Measurements from ENCODE around the gene GNB1L. TPM values are rescaled to one million over a fixed set of nuclear protein-coding genes. Genes with fewer than 3 reads are reported as not detected.

Gene GNB1L
- total RNA-seq, 1 experiment from 2014 or later = 9.6 TPM

GRCh38 chr22:19823191-19823901 lies 31.3 kb downstream of the GNB1L start:
- no peak for DNase-seq (ENCODE audit: low spot score)

DNA sequence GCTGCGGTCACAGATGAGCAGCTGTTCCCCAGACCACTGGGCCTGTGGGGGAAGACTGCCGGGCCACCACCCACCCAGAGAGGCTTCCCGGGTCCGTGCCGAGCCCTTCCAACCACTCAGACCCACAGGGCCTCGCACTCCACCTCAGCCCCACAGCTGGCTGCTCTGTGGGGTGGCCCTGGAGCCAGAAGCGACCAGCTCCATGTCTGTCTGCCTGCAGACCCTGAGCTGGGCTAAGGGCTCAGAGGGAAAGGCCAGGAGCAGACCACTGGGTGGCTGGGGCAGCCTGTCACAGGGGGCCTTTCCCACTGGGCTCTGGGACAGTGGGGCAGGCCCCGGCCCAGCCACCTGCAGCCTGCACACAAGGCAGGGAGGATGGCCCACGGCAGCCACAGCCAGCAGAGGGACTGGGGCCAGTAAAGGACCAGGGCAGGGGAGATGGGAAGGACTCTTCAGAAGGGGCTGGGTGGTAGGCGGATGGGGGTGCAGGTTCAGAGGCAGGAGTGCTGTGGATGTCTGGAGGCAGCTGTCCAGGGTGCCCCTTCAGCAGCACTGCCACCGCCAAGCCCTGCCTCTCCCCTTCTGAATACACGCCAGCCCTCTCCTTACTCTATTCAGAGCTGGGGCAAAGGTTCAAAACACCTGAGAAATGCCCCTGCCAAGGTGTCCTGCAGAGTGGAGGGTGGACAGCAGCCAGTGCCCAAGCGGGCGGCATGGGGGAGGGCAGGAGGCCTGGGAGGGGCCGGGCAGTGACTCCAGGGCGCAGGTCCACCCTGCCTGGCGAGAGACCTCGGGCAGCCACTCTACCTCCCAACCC lies 32.2 kb downstream of the GNB1L start:
- DNase-seq (ENCODE audit: low spot score) = no peak

DNA sequence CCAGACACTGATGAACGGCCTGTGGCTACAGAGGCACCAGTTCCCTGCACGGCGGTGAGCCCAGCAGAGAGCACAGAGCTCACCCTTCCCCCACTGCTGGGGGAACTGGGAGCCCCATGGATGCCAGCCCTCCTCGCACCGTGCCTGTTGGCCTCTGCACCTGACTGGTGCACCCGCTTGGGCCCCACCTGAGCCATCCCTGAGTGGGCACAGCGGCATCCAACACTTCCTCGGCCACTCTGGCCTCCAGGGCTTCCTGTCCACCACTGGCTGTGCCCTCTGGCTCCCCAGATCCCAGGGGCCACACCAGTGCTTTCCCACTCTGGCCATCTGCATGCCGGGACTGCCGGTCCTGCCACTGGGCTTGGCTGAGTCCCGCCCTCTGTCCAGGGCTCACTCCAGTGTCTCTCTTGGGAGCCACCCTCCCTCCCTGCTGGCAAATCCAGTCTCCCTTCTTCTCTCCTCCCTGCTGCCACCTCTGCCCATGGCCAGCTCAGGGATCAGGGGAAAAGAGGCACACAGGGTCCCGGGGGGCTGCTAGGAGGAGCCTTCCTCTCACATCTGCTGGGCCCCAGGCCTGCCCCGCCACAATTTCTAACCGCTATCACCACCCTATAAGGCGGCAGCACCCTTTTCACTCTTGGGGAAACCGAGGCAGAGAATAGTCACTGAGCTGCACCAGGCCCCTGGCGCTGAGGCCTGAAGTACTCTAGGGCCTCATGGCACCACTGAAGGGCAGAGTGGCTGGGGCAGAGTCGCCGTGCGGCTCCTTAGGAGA lies 33.0 kb downstream of the GNB1L start:
- DNase-seq (ENCODE audit: low spot score) = no peak

DNA sequence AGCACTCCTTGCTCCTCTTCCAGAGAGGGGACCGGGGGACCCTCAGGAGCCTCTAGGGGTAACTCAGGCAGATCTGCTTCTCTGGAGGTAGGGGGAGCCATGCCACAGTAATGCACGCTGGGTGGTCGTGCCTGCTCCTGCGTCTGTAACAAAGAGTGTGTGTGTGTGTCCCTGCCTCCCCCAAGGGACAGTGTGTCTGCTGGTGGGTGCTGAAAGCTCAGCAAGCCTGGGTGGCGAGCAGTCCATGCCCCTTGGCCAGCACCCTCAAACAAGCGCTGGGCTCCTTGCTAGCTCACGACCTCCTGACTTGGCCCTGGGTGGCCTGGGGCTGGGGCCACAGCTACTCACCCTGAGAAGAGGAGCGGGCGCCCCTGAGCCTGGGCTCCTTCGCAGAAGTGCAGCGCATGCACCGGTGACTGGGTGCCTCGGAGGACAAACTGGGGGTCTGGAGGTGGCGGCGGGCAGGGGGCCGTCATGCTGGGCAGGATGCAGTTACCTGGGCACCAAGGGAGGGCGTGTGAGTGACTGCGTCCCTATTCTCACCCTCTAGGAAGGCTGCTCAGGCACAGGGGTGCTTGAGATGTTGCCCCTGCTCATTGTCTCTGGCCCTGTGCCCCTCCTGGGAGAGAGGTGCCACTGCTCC lies 33.7 kb downstream of the GNB1L start:
- no peak for DNase-seq (ENCODE audit: low spot score)

DNA sequence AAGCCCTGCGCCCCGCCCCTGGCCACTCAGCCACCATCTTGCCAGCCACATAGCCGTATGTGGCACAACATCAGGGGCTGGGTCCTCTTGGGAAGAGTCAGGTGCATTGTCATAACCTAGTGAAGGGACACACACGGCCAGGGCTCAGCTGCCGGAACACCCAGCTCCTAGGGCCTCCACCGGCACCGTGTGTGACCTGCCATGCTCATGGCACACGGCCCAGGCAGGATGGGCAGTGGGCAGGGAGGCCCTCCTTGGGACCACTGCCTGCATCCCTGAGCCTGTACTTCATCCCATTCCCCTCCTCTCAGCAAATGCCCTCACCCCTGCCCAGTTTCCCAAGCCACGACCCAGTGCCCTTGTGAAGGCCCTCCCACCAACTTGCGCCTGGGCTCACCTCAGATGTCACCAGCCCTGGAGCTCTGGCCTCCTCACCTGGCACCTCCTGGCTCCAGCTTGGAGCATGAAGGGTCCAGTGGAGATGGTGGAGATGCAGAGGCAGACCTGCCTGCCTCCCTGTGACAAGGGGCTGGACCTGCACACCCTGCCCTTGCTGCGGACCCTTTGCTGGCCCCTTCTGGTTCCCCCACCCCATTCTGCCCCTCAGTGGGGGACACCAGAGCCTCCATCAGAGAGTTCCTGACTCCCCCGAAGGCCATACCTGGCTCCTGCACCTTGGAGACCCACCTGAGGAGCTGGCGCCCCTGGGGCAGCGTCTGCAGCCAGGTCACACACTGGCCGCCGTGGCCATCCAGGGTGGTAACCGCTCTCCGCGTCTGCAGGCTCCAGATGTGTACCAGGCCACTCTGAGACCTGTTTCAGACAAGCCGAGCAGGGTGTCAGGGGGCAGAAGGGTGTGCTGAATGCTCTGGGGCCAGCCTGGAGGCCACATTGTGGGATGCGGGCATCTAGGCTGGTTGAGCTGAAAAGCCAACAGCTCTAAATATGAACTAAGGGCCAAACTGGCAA lies 34.5 kb downstream of the GNB1L start:
- DNase-seq (ENCODE audit: low spot score) = no peak

DNA sequence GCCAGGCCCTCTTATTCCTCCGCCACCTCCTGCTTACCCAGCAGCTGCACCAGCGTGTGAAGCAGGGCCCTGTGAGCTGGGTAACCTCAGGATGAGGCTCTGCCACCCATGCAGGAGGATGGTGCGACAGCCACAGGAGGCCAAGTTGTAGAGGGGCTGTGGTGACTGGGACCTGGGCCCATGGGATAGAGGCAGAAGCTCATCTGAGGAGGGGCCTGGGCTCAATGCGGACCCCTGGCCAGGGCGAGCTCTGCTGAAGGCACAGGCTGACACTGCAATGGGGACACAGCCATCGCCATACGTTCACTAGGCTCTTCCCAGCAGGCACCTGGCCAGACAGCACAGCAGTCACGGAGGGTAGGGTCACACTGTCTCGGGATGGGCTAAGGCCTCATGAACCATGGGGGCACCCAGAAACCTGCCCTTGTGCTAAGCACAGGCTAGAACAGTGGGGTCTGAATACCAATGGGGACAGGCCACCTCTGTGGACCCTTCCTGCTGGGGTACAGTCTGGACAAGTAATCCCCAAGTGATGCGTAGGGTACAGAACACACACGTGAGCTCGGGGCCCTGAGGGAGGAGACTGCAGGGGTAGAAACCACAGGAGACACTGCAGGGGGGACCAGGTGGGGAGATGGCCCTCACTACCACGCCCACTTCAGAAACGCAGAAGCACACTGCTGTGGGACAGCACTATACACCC lies 35.3 kb downstream of the GNB1L start:
- DNase-seq (ENCODE audit: low spot score) = no peak

- no peak for DNase-seq (ENCODE audit: low spot score)
Measured at GRCh38 chr22:19818324-19819207, 36.1 kb downstream of the GNB1L start.

GRCh38 chr22:19816372-19817119 lies 38.1 kb downstream of the GNB1L start:
- no peak for DNase-seq (ENCODE audit: low spot score)

DNA sequence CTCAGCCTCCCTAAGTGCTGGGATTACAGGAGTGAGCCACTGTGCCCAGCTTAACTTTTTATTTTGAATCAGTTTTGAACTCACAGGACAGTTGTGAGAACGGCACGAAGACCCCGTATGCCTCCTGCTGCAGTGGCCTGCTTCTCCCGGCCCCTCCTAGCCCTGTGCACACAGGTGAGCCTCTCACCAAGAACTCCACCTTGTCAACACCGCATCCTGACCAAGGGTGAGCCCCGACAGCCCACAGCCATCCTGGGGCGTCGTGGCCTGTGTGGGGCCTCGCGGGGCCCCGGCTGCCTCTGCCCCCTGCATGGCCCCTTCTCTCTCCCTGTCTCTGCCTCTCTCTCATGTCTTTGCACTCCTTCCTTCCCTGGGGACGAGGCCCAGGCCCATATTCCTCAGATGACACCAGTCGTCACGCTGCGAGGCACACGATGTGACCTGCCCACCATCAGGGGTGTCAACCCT lies 38.8 kb downstream of the GNB1L start:
- no peak for DNase-seq (ENCODE audit: low spot score)

GRCh38 chr22:19815093-19815822 lies 39.4 kb downstream of the GNB1L start:
- no peak for DNase-seq (ENCODE audit: low spot score)

- DNase-seq (ENCODE audit: low spot score) = no peak
Measured at GRCh38 chr22:19814428-19814827, 40.2 kb downstream of the GNB1L start.

DNA sequence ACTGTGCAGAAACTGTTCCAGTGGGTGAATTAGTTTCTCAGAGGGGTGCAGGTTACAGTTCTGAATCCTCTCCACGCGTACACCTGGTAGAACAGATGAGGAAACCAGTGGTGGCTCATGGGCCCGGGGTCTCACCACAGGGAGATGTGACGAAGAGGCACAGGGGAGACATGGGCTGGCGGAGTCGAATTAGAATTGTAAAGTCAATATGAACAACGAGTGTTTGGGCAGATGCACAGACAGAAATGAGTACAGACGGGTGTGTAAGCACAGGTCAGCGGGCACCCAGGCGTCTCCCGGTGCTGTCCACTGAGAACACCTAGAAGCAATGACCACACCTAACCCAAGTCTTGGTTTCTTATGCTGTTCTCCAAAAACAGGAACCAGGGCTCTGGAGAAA lies 41.8 kb downstream of the GNB1L start:
- no peak for DNase-seq (ENCODE audit: low spot score)

DNA sequence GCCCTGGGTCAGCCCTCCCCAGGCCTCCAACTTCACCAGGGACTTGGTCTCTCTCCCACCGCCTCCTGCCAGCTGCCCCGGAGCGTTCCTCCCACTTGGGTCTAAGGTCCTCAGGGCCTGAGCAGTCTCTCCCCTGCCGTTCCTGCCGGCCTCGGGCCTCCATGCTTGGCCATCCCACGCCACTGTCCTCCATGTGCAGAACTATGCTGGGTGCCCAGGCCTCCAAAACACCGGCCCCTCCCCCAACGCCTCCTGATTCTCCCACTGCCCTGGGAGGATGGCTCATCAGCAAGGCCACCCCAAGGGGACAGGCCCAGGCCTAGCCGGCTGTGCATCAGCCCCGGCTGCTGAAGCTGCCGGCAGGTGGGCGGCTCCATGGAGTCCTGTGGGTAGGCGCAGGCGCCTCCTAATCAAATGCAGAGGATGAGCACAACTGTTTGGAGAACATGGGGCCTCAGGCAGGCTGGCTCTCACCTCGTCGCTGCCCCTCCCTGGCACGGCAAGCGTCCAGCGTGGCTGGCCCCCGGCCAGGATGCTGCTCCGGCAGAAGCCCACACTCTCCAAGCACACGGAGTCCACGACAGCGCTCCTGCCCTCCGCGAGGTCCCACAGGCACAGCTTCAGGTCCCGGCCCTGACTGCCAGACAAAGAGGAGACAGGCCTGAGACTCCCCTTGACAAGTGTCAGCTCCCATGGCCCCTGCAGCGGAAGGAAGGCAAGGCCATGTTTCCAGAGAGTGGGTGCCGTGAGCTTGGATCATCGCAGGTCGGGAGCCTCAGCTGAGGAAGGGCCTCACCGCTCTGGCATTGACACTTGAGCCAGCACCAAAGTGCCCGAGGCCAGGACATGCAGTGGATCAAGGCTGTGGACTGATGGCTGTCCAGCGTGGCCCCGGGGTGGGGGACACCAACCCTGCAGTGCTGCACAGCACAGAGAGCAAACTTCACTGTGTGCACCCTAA lies 42.6 kb downstream of the GNB1L start:
- no peak for DNase-seq (ENCODE audit: low spot score)

DNA sequence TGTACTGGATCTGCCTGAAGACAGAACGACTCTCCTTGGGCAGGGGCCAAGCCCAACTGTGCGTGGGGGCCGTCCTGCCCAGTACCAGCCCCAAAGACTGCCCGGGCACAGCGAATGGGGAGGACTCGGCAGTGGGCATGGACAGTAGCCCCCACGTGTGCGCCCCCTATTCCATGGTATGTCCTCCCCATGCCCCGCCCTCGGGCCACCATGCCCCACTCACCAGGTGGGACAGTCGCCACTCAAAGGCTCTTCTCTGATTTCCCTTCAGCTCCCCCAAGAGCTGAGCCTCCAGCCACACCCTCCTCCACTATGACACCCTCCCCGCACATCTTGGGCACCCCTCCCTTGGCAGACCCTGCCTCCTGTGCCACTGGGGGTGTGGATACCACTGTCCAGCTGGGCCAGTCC lies 43.5 kb downstream of the GNB1L start:
- DNase-seq (ENCODE audit: low spot score) = no peak

GRCh38 chr22:19810381-19811201 lies 44.1 kb downstream of the GNB1L start:
- peak; percentile 76 for DNase-seq (ENCODE audit: low spot score)

All from A172 (cell line).